Astrocyte of the hippocampus (primary cell): Measurements from ENCODE around the gene DLG2.
"Not testable (repeated sequence)": the region's sequence is repeated elsewhere in the genome, so short reads cannot be mapped to it uniquely, and the experiment has no call there.

Experiments
- DNase-seq: peaks from one replicate; pipeline ENCODE4 v3.0.0; 2011; ENCODE audit warnings: low read depth, low spot score

DLG2 gene

GRCh38 chr11:85627332-85627997 is at the start of gene DLG2:
Gene DLG2 (minus strand): TSS chr11:85627344.
- DNase-seq: peak; percentile 46

- no peak for DNase-seq
These were observed 46.2 kb upstream of the DLG2 start for GRCh38 chr11:85673393-85673792.

DNA sequence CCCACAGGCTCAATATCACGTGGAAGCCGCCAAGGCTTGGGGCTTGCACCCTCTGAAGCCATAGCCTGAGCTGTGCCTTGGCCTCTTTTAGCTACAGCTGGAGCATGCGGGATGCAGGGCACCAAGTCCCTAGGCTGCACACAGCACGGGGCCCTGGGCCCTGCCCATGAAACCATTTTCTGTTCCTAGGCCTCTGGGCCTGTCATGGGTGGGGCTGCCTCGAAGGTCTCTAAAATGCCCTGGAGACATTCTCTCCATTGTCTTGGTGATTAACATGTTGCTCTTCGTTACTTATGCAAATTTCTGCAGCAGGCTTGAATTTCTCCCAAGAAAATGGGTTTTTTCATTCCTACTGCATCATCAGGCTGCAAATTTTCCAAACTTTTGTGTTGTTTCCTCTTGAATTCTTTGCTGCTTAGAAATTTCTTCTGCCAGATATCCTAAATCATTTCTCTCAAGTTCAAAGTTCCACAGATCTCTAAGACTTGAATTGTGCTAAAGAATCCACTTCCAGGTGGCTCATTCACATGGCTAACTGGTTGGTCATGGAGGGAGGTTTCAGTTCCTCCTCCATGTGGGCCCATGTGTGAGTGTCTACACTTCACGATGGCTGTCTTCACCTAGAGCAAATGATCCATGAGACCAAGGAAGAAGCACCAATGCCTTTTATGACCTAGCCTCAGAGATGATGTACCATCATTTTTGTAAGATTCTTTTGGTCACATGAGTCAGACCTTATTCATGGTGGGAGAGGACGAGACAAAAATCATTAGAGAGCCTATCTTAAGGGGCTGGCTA is 45.2 kb upstream of the DLG2 start:
- DNase-seq: no peak

- not testable (repeated sequence) for DNase-seq
These were observed 44.0 kb upstream of the DLG2 start for GRCh38 chr11:85670949-85671663.

GRCh38 chr11:85668157-85668556 is 41.0 kb upstream of the DLG2 start:
- DNase-seq: no peak

DNA sequence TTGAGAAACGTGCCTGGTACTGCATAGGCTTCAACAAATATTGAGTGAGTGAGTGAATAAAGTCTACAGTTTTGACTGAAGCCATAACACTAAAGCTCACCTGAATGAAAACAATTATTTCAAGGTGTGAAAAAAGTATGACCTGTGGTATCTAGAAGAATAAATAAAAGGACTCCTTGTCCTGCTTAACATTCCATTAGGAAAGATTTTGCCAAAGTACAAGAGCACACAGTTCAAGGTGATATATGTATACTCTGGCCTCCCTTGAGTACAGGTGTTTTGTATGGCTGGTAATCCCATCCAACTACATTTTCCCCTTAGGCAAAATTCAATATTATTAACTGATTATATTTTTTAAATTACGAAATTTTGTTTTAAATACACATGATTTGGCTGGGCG is 39.5 kb upstream of the DLG2 start:
- no peak for DNase-seq

DNA sequence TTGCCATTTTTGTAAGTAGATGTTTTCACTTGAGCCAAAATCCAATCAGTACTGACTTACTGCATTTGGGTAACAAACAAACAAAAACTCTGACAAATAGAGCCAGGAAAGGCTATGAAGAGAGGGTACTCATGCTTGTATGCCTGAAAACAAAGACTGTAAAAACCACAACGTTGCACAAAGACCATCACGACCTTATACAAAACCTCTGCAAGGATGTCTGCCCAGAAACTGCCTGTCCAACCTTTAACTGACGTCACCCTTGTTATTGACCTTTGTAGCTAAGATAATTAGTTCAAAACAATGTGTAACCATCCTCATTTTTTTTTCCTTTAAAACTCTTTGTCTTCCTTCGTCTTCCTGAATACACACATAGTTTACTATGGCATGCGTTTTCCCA is 38.6 kb upstream of the DLG2 start:
- DNase-seq: peak; percentile 58

- peak; percentile 98 for DNase-seq
These were observed 37.7 kb upstream of the DLG2 start, which contains the start of gene CREBZF for GRCh38 chr11:85664615-85665481. Gene CREBZF (minus strand): TSS chr11:85665129. CDS start chr11:85664875, 254 bp downstream.

DNA sequence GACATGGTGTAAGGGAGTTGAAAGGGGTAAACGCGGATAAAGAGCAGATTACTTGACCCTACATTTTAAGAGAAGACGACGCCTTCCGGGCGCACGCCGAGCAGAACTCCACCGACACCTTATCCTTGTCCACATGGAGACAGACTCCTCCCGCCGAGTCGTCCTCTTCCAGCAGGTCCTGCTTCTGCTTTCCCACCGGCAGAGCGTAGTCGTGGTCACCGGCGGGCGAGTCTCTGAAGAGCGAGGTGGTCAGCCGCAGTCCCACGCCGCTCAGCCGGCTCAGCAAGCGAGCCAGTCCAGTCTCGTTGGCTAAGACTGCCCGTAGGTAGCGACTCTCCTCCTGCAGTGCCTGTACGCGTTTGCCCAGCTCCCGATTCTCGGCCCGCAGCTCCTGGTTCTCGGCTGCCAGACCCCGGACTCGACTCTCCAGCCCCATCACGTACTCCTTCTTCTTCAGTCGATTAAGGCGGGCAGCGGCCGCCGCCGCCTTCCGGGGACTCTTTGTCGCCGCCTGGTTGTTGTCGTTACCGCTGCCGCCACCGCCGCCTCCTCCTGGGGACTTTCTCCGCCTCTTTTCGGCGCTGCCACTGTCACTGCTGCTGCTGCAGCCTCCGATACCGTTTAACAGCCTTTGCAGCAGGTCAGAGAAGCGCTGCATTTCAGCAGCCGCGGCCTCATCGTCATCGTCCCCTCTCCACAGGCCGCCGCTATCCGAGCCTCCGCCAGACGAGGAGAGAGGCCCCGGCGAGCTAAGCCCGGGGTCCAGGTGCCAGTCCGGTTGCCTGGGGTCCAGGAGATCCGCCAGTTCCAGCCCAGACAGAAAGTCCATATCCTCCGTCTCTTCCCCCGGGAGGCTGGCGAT is 36.8 kb upstream of the DLG2 start:
- DNase-seq: peak; percentile 81

DNA sequence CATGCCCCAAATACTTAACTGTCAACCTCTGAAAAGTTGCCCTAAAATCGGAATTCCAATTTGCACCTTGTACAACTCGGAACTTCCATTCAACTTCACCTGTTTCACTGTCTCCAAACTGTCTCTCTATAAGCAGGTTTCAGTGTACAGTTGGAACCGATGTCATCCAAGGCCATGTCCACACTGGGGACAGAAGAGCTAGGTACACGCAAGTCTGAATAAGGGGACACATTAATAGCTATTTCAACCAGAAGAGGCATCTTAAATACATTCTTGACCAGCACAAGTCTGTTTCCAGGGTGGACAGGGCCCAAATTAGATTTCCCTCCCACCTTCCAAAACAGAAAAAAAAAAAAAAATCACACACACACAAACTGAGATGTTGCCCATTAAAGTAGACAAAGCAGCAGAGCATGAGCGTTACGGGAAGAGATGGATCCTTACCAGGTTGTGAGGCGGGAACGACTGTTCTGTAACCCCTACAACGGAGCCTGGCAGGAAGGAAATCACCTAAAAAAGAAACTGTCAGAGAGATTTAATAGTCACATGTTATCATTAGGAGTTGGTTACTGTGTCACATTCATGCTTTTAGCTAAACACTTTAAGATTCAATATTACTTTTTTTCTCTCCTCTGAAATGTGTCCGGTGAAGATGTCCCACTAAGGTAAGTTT is 36.1 kb upstream of the DLG2 start:
- peak; percentile 20 for DNase-seq

DNA sequence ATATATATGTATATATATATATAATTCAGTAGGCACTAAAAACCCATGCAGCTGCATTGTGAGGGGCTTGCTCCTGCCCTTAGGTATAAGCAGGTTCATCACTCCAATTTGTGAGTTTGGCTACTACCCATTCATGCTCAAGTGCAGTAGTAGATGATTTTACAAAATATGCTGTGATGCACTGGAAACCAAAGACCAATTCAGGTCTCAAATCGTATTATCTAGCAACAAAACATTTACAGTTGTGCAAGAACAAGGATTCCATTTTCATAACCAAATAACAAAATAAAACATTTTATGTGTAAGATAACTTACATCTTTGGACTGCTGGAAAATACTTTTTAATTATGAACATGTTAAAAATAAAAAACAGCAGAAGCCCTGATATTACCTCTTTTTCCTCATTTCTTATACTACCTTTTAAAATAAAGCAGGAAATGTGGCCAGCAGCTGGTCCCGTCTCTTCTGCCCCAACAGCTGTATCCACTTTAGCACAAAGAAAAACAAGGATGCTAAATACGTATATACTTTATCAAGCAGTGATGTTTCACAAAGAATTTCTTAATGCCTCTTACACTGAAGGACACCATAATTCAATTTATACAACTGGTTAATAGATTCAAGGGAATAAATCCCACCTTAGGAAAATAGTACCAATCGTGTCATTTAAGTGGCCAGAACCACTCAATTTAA is 35.0 kb upstream of the DLG2 start:
- no peak for DNase-seq

GRCh38 chr11:85658180-85658579 is 31.0 kb upstream of the DLG2 start:
- DNase-seq: no peak

DNA sequence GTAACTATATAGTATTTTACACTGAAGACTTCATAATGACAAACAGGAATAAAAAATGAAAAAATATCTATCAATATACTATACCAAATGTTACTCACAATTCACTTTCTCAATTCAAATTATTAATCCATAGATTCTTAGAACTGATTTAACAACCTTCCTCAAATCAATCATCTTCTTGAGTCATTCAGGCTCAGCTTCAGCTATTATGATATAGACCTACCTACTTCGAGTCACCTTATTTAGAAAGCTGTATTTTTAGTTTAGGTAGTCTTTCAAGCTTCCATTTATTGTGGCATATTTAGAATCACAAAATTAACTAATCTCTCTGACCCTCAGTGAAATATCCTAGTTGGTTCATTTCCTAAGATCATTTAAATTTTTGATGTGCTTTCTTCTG is 29.6 kb upstream of the DLG2 start:
- DNase-seq: no peak

GRCh38 chr11:85654343-85654742 is 27.2 kb upstream of the DLG2 start:
- not testable (repeated sequence) for DNase-seq

DNA sequence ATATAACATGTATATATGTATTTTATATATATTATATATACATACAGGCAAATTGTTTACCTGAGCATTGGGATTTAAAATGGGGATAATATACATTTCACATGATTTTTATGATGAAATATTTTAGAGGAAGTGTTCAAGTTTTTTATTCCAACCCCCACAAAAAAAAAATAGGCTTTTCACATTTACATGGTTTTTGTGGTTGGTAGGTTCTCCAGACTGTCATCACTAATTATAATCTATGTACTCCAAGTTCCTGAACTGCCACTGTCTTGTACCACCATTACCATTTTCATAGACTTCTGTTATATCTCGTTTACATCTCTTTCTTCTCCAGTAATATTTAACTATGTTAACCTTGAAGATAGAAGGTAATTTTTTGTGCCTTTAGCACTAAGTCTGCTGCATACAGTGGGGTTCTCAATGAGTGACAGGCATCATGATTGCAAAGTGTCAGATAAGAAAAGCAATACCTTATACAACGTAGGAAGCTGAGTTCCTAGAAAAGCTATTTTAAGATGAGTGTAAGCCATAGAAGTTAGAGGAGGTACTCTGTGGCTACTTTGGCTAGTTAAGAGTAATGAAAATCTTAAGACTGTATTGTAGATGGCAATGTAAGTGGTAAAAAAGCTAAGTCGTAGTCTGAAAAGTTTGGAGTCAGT is 25.8 kb upstream of the DLG2 start:
- DNase-seq: no peak

GRCh38 chr11:85651118-85651517 is 24.0 kb upstream of the DLG2 start:
- no peak for DNase-seq

GRCh38 chr11:85647604-85648299 is 20.6 kb upstream of the DLG2 start, which contains the start of gene TMEM126A:
Gene TMEM126A (plus strand): TSS chr11:85647967. CDS start chr11:85650256, 2,289 bp downstream.
- DNase-seq: peak; percentile 94

GRCh38 chr11:85647078-85647477 is 19.9 kb upstream of the DLG2 start:
- no peak for DNase-seq
